Vein endothelial cell (primary cell): Measurements from ENCODE around the gene CPN1. TPM values are rescaled to one million over a fixed set of nuclear protein-coding genes. Genes with fewer than 3 reads are reported as not detected.

Experiments used
- total RNA-seq: library from RNA; depleted of rRNA; stranded (reverse); fragments of >200 nt; gene quantifications from 2 replicates; pipeline ENCODE4 v1.2.3, GENCODE V29; 2012

Gene CPN1
- not detected in 2 replicates for total RNA-seq

GRCh38 chr10:100081075-100082001, at the start of gene CPN1:
TSS of gene CPN1 (minus strand) at chr10:100081869. CDS start at chr10:100081625, 244 bp downstream.

GRCh38 chr10:100009793-100010676, 71.6 kb downstream of the CPN1 start, which contains the start of gene DNMBP:
TSS of gene DNMBP (minus strand) at chr10:100009947. CDS start at chr10:99972124, 37,823 bp downstream.

Other genes starting within 250 kb of the CPN1 start
- 60.8 and 80.8 TPM in 2 replicates for gene DNMBP, start 71.9 kb downstream of the CPN1 start, total RNA-seq
- gene ERLIN1, start 104.2 kb upstream of the CPN1 start, total RNA-seq: 31.4 and 39.9 TPM in 2 replicates
- 19.3 and 26.3 TPM in 2 replicates for gene CHUK, start 147.7 kb upstream of the CPN1 start, total RNA-seq
- 37.4 and 37.6 TPM in 2 replicates for gene CWF19L1, start 185.8 kb upstream of the CPN1 start, total RNA-seq
- 42.1 and 48.4 TPM in 2 replicates for gene BLOC1S2, start 204.8 kb upstream of the CPN1 start, total RNA-seq
- not detected in 2 replicates for gene PKD2L1, start 248.4 kb upstream of the CPN1 start, total RNA-seq